ENCODE data around the gene GPR152.

The GPR152 gene

GRCh38 chr11:67494371-67495233 lies 42.1 kb upstream of the GPR152 start:
- DNase-seq: no peak
- H3K4me3 ChIP-seq: no peak overlapping the region
- no peaks in the 10 kb centered on the region for H3K27me3 ChIP-seq
- no peaks in the 10 kb centered on the region for H3K9me3 ChIP-seq
- peaks cover 17 to 88% (median 74%) of the 10 kb centered on the region in 3 donors for H3K36me3 ChIP-seq
- no peak overlapping the region for H3K27ac ChIP-seq
- intact Hi-C loops (cut with DNase I; ENCODE audit: low total_unique reads): no loop called here
- no peak for TF ChIP-seq CTCF (IDR thresholded peaks at IDR 0.05)
- H3K4me1 ChIP-seq: no peaks in the 10 kb centered on the region

- Histone ChIP-seq H3K9me3 (no peaks in the 10 kb centered on the region), H3K4me1 (no peaks in the 10 kb centered on the region), H3K36me3 (peaks cover 22 to 97% (median 82%) of the 10 kb centered on the region in 3 donors), H3K27ac (no peak overlapping the region), H3K27me3 (no peaks in the 10 kb centered on the region), H3K4me3 (no peak overlapping the region)
- intact Hi-C loops (cut with DNase I; ENCODE audit: low total_unique reads): no loop called here
- DNase-seq: peak in 1 of 2 donors; percentile 66
- no peak for TF ChIP-seq CTCF (IDR thresholded peaks at IDR 0.05)
Measured at GRCh38 chr11:67493548-67494370, 41.2 kb upstream of the GPR152 start.

GRCh38 chr11:67492801-67493547 lies 40.4 kb upstream of the GPR152 start:
- TF ChIP-seq CTCF (IDR thresholded peaks at IDR 0.05): no peak
- Histone ChIP-seq H3K4me3 (no peak overlapping the region), H3K9me3 (no peaks in the 10 kb centered on the region), H3K36me3 (peaks cover 22 to 94% (median 83%) of the 10 kb centered on the region in 3 donors), H3K4me1 (no peaks in the 10 kb centered on the region), H3K27me3 (no peaks in the 10 kb centered on the region), H3K27ac (no peak overlapping the region)
- intact Hi-C loops (cut with DNase I; ENCODE audit: low total_unique reads): no loop called here
- no peak for DNase-seq

GRCh38 chr11:67492069-67492727 lies 39.7 kb upstream of the GPR152 start:
- H3K9me3 ChIP-seq: no peaks in the 10 kb centered on the region
- no peaks in the 10 kb centered on the region for H3K27me3 ChIP-seq
- no peak overlapping the region for H3K27ac ChIP-seq
- peaks cover 29 to 94% (median 86%) of the 10 kb centered on the region in 3 donors for H3K36me3 ChIP-seq
- no peak overlapping the region for H3K4me3 ChIP-seq
- no peak for DNase-seq
- intact Hi-C loops (cut with DNase I; ENCODE audit: low total_unique reads): no loop called here
- H3K4me1 ChIP-seq: no peaks in the 10 kb centered on the region
- no peak for TF ChIP-seq CTCF (IDR thresholded peaks at IDR 0.05)

Measured in tibial artery (tissue), 4 donors.